BLaER1 (cell line): Measurements from ENCODE around the gene CCDC17.
"Not testable (repeated sequence)": the region's sequence is repeated elsewhere in the genome, so short reads cannot be mapped to it uniquely, and the experiment has no call there.

ENCODE experiments used
- H3K27ac ChIP-seq: shearing (Covaris generic); formaldehyde crosslinking; 2 replicates; pipeline ENCODE4 v1.8.1; 2022
- H3K27me3 ChIP-seq: shearing (Covaris generic); formaldehyde crosslinking; 2 replicates; pipeline ENCODE4 v1.8.1; 2022
- H3K36me3 ChIP-seq: shearing (Covaris generic); formaldehyde crosslinking; 2 replicates; pipeline ENCODE4 v1.8.1; 2022
- H3K4me1 ChIP-seq: shearing (Covaris generic); formaldehyde crosslinking; 2 replicates; pipeline ENCODE4 v1.8.1; 2022
- H3K4me2 ChIP-seq: shearing (Covaris generic); formaldehyde crosslinking; 2 replicates; pipeline ENCODE4 v1.8.1; 2022
- H3K4me3 ChIP-seq: shearing (Covaris generic); formaldehyde crosslinking; 2 replicates; pipeline ENCODE4 v1.8.1; 2022
- H3K9ac ChIP-seq: shearing (Covaris generic); formaldehyde crosslinking; 2 replicates; pipeline ENCODE4 v1.8.1; 2022
- H3K9me3 ChIP-seq: shearing (Covaris generic); formaldehyde crosslinking; 2 replicates; pipeline ENCODE4 v1.8.1; 2022
- H4K20me1 ChIP-seq: shearing (Covaris generic); formaldehyde crosslinking; 2 replicates; pipeline ENCODE4 v1.8.1; 2022
- Cebpa-rat ChIP-seq: shearing (Covaris generic); IDR thresholded peaks from 2 replicates; pipeline ENCODE4 v1.8.1; 2022

The CCDC17 gene

DNA sequence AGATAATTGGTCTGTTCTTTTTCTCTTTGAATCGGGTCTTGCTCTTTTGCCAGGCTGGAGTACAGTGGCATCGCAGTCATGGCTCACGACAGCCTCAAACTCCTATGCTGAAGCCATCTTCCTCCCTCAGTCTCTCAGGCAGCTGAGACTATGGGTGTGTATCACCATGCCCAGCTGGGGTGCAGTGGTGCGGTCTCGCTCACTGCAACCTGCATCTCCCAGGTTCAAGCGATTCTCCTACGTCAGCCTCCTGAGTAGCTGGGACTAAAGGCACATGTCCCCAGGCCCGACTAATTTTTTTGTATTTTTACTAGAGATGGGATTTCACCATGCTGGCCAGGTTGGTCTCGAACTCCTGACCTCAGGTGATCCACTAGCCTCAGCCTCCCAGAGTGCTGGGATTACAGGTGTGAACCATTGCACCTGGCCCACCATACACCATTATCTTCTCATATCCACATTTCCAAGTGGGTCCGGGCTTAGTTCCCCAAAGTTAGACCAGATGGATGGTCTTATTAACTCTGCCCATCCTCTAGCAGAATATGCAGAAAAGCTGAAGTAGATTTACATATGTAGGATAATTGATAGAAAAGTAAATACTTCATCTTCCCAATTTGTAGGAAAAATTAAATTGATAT lies 13.1 kb downstream of the CCDC17 start:
- Histone ChIP-seq H3K4me2 (no peak overlapping the region), H3K9ac (no peak overlapping the region), H3K4me1 (peaks cover 22% of the 10 kb centered on the region), H3K27me3 (no peaks in the 10 kb centered on the region), H4K20me1 (peaks cover 89% of the 10 kb centered on the region), H3K9me3 (no peaks in the 10 kb centered on the region), H3K36me3 (peaks cover 100% of the 10 kb centered on the region), H3K4me3 (no peak overlapping the region), H3K27ac (no peak overlapping the region)
- TF ChIP-seq Cebpa-rat = no peak

DNA sequence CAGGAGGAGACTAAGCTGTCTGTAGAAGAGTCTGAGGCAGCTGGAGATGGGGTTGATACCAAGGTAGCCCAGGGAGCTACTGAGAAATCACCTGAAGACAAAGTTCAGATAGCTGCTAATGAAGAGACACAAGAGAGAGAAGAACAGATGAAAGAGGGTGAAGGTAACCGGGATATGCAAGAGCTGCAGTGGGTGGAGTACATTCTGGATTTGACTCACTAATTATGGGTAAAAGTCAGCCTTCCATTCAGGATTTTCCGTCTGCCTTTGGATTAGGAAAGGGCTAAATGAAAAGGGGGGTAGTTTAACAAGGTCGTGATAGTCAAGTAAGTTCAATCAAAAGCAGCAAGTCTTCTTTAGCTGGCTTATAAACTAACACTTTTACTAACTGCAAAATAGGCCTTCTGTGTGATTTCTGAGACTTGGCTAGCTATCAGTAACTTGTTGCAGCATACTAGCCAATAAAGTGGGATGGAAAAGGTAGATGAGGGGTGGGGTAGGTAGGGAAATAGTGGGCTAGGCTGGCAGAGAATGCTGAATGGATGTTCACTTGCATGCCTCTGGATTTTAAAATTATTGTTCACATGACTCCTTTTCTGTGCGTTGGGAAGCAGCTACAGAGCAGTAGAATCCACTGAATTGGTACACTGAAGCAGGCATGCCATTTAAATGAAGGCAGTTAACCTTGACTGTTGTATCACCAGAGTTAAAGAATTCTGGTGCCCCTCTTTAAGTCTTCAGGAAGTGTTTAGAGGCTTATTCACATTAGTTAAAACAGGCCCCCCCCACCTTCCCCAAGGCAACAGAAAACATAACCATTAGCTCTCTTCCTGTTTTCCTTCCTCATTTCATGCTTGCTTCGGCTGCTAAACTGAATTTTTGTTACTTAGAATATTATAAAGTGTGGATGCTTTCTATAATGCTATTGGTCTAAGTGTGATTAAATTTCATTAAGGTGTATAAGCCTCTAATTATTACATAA lies 15.4 kb downstream of the CCDC17 start:
- H3K9ac ChIP-seq = no peak overlapping the region
- no peaks in the 10 kb centered on the region for H3K27me3 ChIP-seq
- peaks cover 100% of the 10 kb centered on the region for H3K36me3 ChIP-seq
- peak overlapping the region; percentile 35; the same call in 1 of the 2 replicates for H3K27ac ChIP-seq
- H3K4me1 ChIP-seq = peaks cover 22% of the 10 kb centered on the region
- peak overlapping the region; percentile 49 for H3K4me2 ChIP-seq
- no peak overlapping the region for H3K4me3 ChIP-seq
- H4K20me1 ChIP-seq = peaks cover 98% of the 10 kb centered on the region
- H3K9me3 ChIP-seq = no peaks in the 10 kb centered on the region
- no peak for TF ChIP-seq Cebpa-rat

DNA sequence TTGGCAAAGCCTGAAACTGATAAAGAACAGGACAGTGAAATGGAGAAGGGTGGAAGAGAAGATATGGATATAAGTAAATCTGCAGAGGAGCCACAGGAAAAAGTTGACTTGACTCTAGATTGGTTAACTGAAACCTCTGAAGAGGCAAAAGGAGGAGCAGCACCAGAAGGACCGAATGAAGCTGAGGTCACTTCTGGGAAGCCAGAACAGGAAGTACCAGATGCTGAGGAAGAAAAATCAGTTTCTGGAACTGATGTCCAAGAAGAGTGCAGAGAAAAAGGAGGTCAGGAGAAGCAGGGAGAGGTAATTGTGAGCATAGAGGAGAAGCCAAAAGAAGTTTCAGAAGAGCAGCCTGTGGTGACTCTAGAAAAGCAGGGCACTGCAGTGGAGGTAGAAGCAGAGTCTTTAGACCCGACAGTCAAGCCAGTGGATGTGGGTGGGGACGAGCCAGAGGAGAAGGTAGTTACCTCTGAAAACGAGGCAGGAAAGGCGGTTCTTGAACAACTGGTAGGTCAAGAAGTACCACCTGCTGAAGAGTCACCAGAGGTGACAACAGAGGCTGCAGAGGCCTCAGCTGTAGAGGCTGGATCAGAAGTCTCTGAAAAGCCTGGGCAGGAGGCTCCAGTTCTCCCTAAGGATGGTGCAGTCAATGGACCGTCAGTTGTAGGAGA lies 16.3 kb downstream of the CCDC17 start:
- H3K4me1 ChIP-seq = peaks cover 22% of the 10 kb centered on the region
- no peaks in the 10 kb centered on the region for H3K27me3 ChIP-seq
- no peak overlapping the region for H3K4me3 ChIP-seq
- no peak overlapping the region for H3K9ac ChIP-seq
- H3K4me2 ChIP-seq = no peak overlapping the region; the same call in 1 of the 2 replicates
- peaks cover 98% of the 10 kb centered on the region for H4K20me1 ChIP-seq
- peaks cover 100% of the 10 kb centered on the region for H3K36me3 ChIP-seq
- no peak for TF ChIP-seq Cebpa-rat
- H3K9me3 ChIP-seq = no peaks in the 10 kb centered on the region
- peak overlapping the region; percentile 23; the same call in 1 of the 2 replicates for H3K27ac ChIP-seq

DNA sequence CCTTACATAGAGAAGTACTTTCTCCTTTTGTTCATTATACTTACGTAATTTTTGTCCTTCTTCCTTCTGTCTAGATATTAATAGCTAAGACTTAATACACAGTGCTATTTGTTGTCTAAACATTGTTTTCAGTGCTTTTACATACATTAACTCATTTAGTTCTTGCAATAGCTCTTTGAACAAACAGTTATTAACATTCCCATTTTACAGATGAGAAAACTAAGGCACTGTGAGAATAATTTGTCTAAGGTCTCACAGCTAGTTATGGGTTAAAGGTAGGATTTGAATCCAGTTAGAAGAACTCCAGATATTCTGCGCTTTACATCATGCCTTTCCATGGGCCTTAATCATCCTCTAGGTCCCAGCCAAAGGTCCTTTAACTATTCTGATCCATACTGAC lies 19.6 kb downstream of the CCDC17 start:
- H3K36me3 ChIP-seq = peaks cover 100% of the 10 kb centered on the region
- H3K9ac ChIP-seq = no peak overlapping the region
- no peak overlapping the region for H3K4me3 ChIP-seq
- no peak overlapping the region for H3K4me2 ChIP-seq
- TF ChIP-seq Cebpa-rat = no peak
- H3K4me1 ChIP-seq = peaks cover 22% of the 10 kb centered on the region
- H3K27me3 ChIP-seq = no peaks in the 10 kb centered on the region
- H3K9me3 ChIP-seq = no peaks in the 10 kb centered on the region
- peaks cover 99% of the 10 kb centered on the region for H4K20me1 ChIP-seq
- H3K27ac ChIP-seq = no peak overlapping the region

DNA sequence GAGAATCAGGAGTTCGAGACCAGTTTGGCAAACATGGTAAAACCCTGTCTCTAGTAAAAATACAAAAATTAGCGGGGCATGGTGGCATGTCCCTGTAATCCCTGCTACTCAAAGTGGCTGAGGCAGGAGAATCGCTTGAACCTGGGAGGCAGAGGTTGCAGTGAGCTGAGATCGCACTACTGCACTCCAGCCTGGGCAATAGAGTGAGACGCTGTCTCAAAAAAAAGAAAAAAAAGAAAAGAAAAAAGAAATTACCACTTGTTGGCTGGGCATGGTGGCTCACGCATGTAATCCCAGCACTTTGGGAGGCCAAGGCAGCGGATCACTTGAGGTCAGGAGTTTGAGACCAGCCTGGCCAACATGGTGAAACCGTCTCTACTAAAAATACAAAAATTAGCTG lies 27.1 kb downstream of the CCDC17 start:
- Histone ChIP-seq H3K36me3 (peaks cover 99% of the 10 kb centered on the region), H4K20me1 (peaks cover 100% of the 10 kb centered on the region)
- H3K4me1 ChIP-seq, H3K4me3 ChIP-seq, H3K4me2 ChIP-seq, H3K27ac ChIP-seq, H3K9me3 ChIP-seq, H3K27me3 ChIP-seq, H3K9ac ChIP-seq: not testable (repeated sequence)

DNA sequence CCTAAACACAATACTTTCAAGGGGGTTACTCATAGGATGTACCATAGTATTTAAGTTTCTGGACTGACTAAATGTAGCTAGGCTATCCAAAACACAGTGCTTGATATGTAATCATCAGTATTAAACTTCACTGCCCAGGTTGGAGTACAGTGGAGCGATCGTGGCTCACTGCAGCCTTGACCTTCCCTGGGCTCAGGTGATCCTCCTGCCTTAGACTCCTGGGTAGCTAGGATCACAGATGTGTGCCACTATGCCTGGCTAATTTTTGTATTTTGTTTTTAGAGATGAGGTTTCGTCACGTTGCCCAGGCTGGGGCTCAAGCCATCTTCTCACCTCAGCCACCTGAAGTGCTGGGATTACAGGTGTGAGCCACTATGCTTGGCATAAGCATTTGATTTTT lies 29.4 kb downstream of the CCDC17 start:
- Histone ChIP-seq H3K27ac (no peak overlapping the region), H3K9me3 (no peaks in the 10 kb centered on the region), H4K20me1 (peaks cover 100% of the 10 kb centered on the region), H3K36me3 (peaks cover 97% of the 10 kb centered on the region), H3K27me3 (no peaks in the 10 kb centered on the region), H3K9ac (no peak overlapping the region), H3K4me1 (no peaks in the 10 kb centered on the region), H3K4me2 (no peak overlapping the region), H3K4me3 (no peak overlapping the region)
- no peak for TF ChIP-seq Cebpa-rat

DNA sequence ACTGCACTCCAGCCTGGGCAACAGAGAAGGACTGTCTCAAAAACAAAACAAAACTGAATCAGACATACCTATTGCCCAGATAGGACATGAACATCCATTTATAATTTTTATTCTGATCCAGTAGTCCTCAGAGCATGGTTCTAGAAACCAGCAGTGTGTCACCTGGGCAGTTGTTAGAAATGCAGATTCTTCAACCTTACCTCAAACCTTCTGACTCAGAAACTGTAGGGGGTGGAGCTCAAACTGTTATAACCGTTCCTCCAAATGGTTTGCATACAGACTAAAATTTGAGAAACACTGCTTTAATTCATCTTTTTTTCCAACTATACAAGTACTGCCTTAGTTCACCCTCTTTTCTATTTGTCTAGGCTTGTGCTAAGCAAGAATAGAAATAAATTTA lies 34.0 kb downstream of the CCDC17 start:
- H3K4me1 ChIP-seq = peaks cover 35% of the 10 kb centered on the region
- H4K20me1 ChIP-seq = peaks cover 100% of the 10 kb centered on the region
- no peak for TF ChIP-seq Cebpa-rat
- peaks cover 76% of the 10 kb centered on the region for H3K36me3 ChIP-seq
- no peak overlapping the region for H3K27ac ChIP-seq
- no peaks in the 10 kb centered on the region for H3K9me3 ChIP-seq
- H3K4me2 ChIP-seq = no peak overlapping the region
- H3K27me3 ChIP-seq = no peaks in the 10 kb centered on the region
- H3K4me3 ChIP-seq = no peak overlapping the region
- no peak overlapping the region for H3K9ac ChIP-seq

DNA sequence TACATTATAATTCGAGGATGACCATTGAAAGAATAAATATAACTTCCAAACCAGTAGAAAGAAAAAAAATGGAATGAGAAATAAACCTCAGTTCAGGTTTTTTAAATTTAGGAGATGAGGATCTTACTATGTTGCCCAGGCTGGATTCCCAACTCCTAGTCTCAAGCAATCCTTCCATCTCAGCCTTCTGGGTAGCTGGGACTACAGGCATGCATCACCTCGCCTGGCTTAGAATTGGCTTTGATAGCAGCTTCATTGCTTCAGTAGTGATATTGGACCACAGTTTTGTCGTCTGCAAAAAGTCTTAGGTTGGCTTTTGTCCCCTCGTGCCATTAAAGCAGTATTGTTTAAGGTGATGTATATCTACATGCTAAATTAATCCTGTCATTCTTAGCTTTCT lies 37.1 kb downstream of the CCDC17 start:
- H3K36me3 ChIP-seq = peaks cover 45% of the 10 kb centered on the region
- peaks cover 49% of the 10 kb centered on the region for H3K4me1 ChIP-seq
- H3K27ac ChIP-seq = no peak overlapping the region
- no peaks in the 10 kb centered on the region for H3K9me3 ChIP-seq
- TF ChIP-seq Cebpa-rat = no peak
- no peak overlapping the region; the same call in none of the 2 replicates for H3K9ac ChIP-seq
- H3K27me3 ChIP-seq = no peaks in the 10 kb centered on the region
- H4K20me1 ChIP-seq = peaks cover 72% of the 10 kb centered on the region
- H3K4me3 ChIP-seq = peak overlapping the region; percentile 96
- H3K4me2 ChIP-seq = peak overlapping the region; percentile 97

DNA sequence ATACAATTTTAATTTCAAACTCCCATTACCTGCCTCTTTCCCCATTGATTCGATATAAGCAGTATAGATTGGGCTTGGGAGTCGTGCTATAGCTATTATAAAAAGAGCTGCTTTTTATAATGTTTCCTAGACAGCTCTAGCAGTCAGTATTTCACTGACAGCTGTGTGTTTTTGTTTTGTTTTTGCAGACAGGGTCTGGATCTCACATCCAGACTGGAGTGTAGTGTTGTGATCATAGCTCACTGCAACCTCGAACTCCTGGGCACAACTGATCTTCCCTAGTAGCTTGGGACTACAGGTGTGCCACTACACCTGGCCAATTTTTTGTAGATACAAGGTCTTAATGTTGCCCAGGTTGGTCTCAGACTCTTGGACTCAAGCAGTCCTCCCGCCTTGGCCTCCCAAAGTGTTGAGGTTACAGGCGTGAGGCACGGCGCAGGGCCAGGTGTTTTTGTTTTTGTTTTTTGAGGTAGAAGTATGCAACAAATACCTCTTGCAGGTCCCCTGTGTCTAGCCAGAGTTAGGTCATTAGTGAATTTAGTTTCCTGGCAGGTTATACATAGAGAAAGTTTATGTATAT lies 38.3 kb downstream of the CCDC17 start:
- no peak for TF ChIP-seq Cebpa-rat
- H4K20me1 ChIP-seq = peaks cover 60% of the 10 kb centered on the region
- peaks cover 53% of the 10 kb centered on the region for H3K4me1 ChIP-seq
- H3K27me3 ChIP-seq = no peaks in the 10 kb centered on the region
- peak overlapping the region; percentile 97 for H3K4me2 ChIP-seq
- peak overlapping the region; percentile 96 for H3K4me3 ChIP-seq
- H3K9me3 ChIP-seq = no peaks in the 10 kb centered on the region
- H3K36me3 ChIP-seq = peaks cover 35% of the 10 kb centered on the region
- H3K27ac ChIP-seq = peak overlapping the region; percentile 95
- H3K9ac ChIP-seq = peak overlapping the region; percentile 98

DNA sequence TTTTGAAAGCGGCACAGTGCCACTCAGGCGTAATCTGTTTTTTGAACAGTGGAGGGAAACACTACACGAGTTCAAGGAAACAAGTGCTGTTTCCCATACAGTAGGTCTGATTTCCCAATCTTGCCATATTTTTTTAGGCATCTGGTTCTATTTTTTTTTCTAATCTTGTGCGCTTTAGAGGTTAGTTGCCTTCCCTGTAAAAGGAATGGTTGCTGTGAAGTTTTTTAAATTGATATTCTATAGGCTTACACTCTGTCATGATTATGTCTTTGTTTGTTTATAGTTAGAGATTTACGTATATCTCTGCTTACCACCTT lies 38.8 kb downstream of the CCDC17 start:
- Histone ChIP-seq H4K20me1 (peaks cover 55% of the 10 kb centered on the region), H3K27me3 (no peaks in the 10 kb centered on the region)
- no peak for TF ChIP-seq Cebpa-rat

More for the DNA sequence above, 38.8 kb downstream of the CCDC17 start:
- H3K27ac ChIP-seq = peak overlapping the region; percentile 95
- H3K9me3 ChIP-seq = no peaks in the 10 kb centered on the region
- H3K4me1 ChIP-seq = peaks cover 53% of the 10 kb centered on the region
- H3K4me2 ChIP-seq = peak overlapping the region; percentile 97
- peaks cover 29% of the 10 kb centered on the region for H3K36me3 ChIP-seq
- peak overlapping the region; percentile 98 for H3K9ac ChIP-seq
- H3K4me3 ChIP-seq = peak overlapping the region; percentile 96
